ENCODE data around the gene LSM14A.

Gene LSM14A

GRCh38 chr19:34259367-34260095, 87.2 kb downstream of the LSM14A start:
- no peak for ATAC-seq

GRCh38 chr19:34260771-34261173, 88.5 kb downstream of the LSM14A start:
- ATAC-seq, result no peak

- ATAC-seq, result no peak
These were observed 89.2 kb downstream of the LSM14A start for GRCh38 chr19:34261334-34262109.

- no peak for ATAC-seq
These were observed 91.5 kb downstream of the LSM14A start for GRCh38 chr19:34263745-34264237.

GRCh38 chr19:34265221-34265650, 92.9 kb downstream of the LSM14A start:
- no peak for ATAC-seq

GRCh38 chr19:34269081-34269480, 96.8 kb downstream of the LSM14A start:
- no peak for ATAC-seq

GRCh38 chr19:34269489-34269888, 97.2 kb downstream of the LSM14A start:
- no peak for ATAC-seq

- ATAC-seq, result peak; percentile 87 to 89
These were observed 97.8 kb downstream of the LSM14A start for GRCh38 chr19:34269968-34270621.

- no peak for ATAC-seq
These were observed 100.8 kb downstream of the LSM14A start for GRCh38 chr19:34273121-34273520.

GRCh38 chr19:34274284-34274826, 102.1 kb downstream of the LSM14A start:
- no peak for ATAC-seq

- ATAC-seq, result no peak
These were observed 102.7 kb downstream of the LSM14A start for GRCh38 chr19:34274827-34275625.

GRCh38 chr19:34275705-34276104, 103.4 kb downstream of the LSM14A start:
- no peak for ATAC-seq

- ATAC-seq, result no peak
These were observed 104.3 kb downstream of the LSM14A start for GRCh38 chr19:34276614-34277013.

- ATAC-seq, result no peak
These were observed 104.9 kb downstream of the LSM14A start for GRCh38 chr19:34277244-34277643.

GRCh38 chr19:34278783-34279182, 106.5 kb downstream of the LSM14A start:
- ATAC-seq, result no peak
